Mononuclear cell (primary cell): Measurements from ENCODE around the gene FRMD3. TPM values are rescaled to one million over a fixed set of nuclear protein-coding genes. Genes with fewer than 3 reads are reported as not detected.
A peak's percentile ranks its signal among the peaks of the same experiment; 100 is the strongest.
"Not testable (repeated sequence)": the region's sequence is repeated elsewhere in the genome, so short reads cannot be mapped to it uniquely, and the experiment has no call there.

Source experiments
- H3K27me3 ChIP-seq: 2 replicates; pipeline ENCODE4 v1.6.0; 2011; ENCODE audit warnings: low read length, control low read depth; ENCODE audit not compliant: insufficient read depth
- H3K4me1 ChIP-seq: 2 replicates; pipeline ENCODE4 v1.5.1; 2011; ENCODE audit warnings: mild to moderate bottlenecking, low read length, control low read depth; ENCODE audit not compliant: insufficient read depth
- H3K4me3 ChIP-seq: 2 replicates; pipeline ENCODE4 v1.5.1; 2011; ENCODE audit warnings: mild to moderate bottlenecking, low read length, moderate library complexity
- H3K9me3 ChIP-seq: 2 replicates; pipeline ENCODE4 v1.5.1; 2011; ENCODE audit warnings: low read depth, mild to moderate bottlenecking, control low read depth, low read length
- total RNA-seq: library from RNA; depleted of rRNA; stranded (reverse); fragments of >200 nt; gene quantifications from one replicate; pipeline ENCODE4 v1.2.3, GENCODE V29; 2012

FRMD3 gene
- total RNA-seq, 1 donor, result 15.1 TPM

DNA sequence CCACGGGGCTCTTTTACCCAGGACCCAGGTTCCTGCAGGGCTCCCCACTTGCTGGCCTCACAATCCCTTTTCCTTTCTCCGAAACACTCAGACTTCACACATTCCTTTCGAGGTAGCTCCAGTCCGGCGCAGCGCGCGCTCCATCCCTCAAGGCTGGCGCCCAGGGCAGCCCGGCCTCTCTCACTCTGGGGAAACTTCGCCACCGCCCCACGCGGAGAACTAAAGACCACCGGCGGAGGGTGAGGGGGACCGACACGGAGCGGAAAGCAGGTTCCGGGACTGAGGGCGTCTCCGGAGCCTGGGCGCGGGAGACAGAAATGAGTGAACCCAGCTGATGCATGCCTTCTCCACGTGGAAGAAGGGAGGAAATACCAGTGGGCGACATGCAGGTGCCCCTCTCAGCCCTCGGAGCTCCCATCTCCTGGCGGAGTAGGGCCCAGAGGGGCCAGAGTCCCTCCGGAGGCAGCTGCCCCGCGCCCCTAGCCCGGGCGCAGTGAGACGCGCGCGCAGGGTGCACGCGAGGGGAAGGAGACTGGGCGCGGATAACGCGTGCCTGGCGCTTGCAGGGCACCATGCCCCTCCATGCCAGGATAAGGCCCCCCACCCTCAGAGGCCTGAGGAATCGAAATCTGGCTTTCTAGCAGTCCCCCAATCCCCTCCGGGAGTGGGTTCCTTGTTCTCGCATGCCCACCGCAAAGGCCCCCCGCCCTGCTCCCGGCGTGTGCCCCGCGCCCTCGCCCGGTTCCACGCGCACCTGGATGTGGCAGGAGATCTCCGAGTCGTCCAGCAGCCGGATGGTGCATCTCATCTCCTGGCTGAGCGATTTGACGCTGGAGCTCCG is 650 bp downstream of the FRMD3 start:
- Histone ChIP-seq H3K27me3 (peaks cover 20% of the 10 kb centered on the region), H3K4me1 (peaks cover 16% of the 10 kb centered on the region), H3K4me3 (peak overlapping the region; percentile 38), H3K9me3 (no peaks in the 10 kb centered on the region)

DNA sequence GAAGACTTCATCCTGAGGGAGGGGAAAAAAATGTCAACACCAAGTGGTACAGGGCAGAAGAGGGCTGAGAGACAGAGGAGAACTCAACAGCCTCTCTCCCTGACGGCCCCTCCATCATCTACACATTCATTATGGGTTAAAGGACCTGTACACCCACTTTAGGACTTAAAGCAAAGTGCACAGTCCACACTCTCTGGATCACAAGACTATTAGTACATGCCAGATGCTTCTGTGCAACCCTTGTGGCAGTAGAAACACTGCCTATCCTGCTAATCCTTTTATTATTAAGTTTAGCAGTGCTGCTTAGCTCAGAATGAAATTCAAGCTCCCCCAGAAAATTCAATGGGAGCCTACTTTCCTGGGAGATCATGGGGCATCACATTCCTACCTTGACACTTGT is 1.9 kb downstream of the FRMD3 start:
- peaks cover 20% of the 10 kb centered on the region for H3K27me3 ChIP-seq
- no peaks in the 10 kb centered on the region for H3K9me3 ChIP-seq
- H3K4me1 ChIP-seq, result peaks cover 16% of the 10 kb centered on the region
- no peak overlapping the region for H3K4me3 ChIP-seq

DNA sequence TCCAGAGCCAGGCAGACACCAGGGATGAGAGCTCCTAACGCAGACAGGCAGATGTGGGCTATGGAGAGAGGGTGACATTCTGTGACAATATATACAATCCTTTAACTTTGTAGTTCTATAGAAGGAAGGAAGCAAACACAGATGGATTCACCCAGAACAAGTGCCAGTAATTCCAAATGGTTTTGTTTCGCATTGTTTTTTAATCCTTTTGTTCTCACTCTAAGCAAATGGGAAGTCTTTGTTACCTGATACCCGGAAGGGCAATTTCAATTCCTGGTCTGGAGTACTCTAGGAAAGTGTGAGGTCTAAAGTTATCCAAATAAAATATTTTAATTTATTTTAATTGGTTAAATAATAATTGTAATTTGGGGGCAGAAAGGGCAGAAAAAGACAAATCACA is 2.5 kb downstream of the FRMD3 start:
- H3K9me3 ChIP-seq, result no peaks in the 10 kb centered on the region
- peaks cover 16% of the 10 kb centered on the region for H3K4me1 ChIP-seq
- peaks cover 20% of the 10 kb centered on the region for H3K27me3 ChIP-seq
- no peak overlapping the region for H3K4me3 ChIP-seq

DNA sequence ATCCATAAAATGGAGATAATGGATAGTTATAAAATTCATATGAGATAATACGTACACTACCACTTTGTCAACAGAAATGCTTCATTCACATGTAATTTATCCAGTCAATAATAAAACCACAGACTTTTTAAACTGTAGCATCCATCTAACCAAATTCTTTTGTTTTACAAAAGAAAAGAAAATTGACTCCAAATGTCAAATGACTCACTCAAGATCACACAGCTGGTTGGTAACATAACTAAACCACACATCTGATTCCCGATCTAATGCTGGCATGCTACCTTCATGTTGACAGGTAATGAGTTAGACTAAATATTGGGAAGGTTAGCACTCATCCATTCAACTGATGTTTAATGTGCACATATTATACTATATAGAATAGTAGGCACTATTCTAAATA is 4.9 kb downstream of the FRMD3 start:
- H3K4me3 ChIP-seq, result no peak overlapping the region
- H3K9me3 ChIP-seq, result no peaks in the 10 kb centered on the region
- H3K4me1 ChIP-seq, result peaks cover 6% of the 10 kb centered on the region
- peaks cover 13% of the 10 kb centered on the region for H3K27me3 ChIP-seq

DNA sequence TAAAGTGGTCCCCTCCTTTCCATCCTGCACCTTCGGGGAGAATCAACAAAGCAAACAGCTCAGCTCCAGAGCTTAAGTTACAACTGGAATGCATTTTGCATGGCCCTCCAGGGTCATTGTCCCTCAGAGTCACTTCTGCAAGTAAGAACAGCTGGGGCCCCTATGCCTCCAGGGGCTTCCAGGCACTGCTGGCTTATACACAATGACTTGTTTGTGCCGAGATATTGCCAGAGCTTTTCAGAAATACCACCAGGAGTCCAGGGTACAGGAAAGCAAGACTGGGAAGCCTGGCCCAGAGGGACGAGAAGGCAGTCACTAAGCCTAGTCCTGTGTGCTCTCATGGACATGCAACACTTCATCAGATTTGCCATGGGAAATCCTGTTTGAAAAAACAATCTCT is 11.3 kb downstream of the FRMD3 start:
- no peaks in the 10 kb centered on the region for H3K9me3 ChIP-seq
- no peaks in the 10 kb centered on the region for H3K27me3 ChIP-seq
- H3K4me1 ChIP-seq, result peaks cover 4% of the 10 kb centered on the region
- H3K4me3 ChIP-seq, result no peak overlapping the region

DNA sequence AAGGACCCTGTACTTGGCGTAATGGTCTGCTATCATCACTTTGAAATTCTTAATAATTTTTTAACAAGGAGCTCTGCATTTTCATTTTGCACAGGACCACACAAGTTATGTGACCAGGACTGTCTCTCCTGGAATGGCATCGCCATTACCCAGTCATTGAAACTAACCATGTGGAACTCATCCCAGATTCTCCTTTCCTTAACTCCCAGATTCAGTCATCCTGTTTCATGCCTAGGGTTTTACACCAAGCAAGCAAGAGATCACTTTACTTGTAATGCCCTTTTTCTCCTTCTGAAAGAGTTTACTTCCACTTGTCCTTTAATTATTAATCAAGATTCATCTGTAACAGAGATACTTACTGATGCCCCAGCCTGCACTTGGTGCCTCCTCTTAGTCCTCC is 12.0 kb downstream of the FRMD3 start:
- Histone ChIP-seq H3K27me3 (no peaks in the 10 kb centered on the region), H3K4me3 (no peak overlapping the region), H3K4me1 (peaks cover 11% of the 10 kb centered on the region), H3K9me3 (no peaks in the 10 kb centered on the region)

DNA sequence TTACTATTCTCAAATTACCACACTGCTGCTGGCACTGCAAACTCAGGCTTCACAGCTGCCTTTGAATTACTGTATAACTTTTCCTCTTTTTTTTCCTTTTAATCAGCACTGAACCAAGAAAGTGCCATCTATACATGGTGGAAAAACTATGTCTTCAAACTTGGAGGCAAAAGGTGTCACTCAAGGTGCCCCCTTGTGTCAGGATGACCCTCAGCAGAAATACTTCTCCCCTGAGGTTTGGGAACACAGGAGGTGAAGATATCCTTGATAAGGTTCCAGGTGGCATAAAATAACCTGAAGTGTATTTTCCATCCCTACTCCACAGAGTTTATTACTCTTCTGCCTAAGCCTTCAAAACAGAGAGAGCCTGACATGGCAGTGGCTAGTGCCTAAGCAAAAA is 14.5 kb downstream of the FRMD3 start:
- H3K4me1 ChIP-seq, result peaks cover 24% of the 10 kb centered on the region
- H3K4me3 ChIP-seq, result no peak overlapping the region
- H3K9me3 ChIP-seq, result no peaks in the 10 kb centered on the region
- no peaks in the 10 kb centered on the region for H3K27me3 ChIP-seq

DNA sequence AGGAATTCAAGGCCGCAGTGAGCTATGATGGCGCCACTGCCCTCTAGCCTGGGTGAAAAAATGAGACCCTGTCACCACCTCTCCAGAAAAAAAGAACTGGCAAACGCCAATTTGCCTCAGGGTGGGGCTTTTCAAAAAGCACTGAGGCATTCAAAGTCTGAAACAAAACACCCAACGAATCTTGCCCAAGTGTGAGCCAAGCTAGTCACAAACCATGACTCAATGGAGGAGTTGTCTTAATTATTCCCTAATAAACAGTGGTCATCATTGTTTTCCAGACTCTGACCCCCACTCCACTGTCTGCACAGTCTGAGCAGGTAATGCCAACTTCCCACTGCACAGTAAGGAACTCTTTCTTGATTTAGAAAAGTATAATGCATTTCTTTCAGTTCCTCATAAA is 16.8 kb downstream of the FRMD3 start:
- no peaks in the 10 kb centered on the region for H3K27me3 ChIP-seq
- peaks cover 29% of the 10 kb centered on the region for H3K4me1 ChIP-seq
- no peak overlapping the region for H3K4me3 ChIP-seq
- no peaks in the 10 kb centered on the region for H3K9me3 ChIP-seq

DNA sequence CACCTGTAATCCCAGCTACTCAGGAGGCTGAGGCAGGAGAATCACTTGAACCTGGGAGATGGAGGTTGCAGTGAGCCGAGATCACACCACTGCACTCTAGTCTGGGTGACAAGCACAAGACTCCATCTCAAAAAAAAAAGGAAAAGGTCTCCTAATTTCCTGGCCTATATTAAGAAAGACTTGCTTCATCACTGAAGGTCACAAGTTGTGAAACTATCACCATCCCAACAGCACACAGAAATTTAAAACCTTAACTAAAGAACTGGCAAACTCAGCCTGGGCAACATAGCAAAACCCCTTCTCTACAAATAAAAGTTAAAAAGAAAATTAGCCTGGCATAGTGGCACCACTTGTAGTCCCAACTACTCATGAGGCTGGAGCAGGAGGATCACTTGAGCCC is 17.2 kb downstream of the FRMD3 start:
- H3K27me3 ChIP-seq, result no peaks in the 10 kb centered on the region
- no peak overlapping the region for H3K4me3 ChIP-seq
- no peaks in the 10 kb centered on the region for H3K9me3 ChIP-seq
- H3K4me1 ChIP-seq, result peaks cover 29% of the 10 kb centered on the region

DNA sequence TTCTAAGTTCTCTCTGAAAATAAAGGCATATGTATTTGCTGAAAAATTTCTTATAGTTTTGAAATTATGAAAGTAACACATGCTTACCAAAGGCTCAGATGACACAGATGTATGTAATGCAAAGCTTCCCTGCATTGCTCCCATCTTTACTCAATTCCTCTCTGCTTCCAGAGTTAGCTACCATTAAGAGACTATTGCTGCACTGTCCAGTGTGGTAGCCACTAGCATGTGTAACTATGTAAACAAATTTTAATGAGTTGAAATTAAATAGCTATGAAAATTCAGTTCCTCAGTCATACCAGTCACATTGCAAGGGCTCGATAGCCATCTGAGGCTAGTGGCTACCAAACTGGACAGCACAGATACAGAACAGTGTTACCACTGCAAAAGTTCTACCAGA is 17.9 kb downstream of the FRMD3 start:
- no peaks in the 10 kb centered on the region for H3K27me3 ChIP-seq
- no peak overlapping the region for H3K4me3 ChIP-seq
- H3K9me3 ChIP-seq, result no peaks in the 10 kb centered on the region
- H3K4me1 ChIP-seq, result peaks cover 29% of the 10 kb centered on the region

DNA sequence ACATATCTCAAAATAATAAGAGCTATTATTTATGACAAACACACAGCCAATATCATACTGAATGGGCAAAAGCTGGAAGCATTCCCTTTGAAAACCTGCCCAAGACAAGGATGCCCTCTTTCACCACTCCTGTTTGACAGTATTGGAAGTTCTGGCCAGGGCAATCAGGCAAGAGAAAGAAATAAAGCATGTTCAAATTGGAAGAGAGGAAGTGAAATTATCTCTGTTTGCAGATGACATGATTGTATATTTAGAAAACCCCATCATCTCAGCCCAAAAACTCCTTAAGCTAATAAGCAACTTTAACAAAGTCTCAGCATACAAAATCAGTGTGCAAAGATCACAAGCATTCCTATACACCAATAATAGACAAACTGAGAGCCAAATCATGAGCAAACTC is 20.2 kb downstream of the FRMD3 start:
- H3K9me3 ChIP-seq, H3K27me3 ChIP-seq, H3K4me3 ChIP-seq: not testable (repeated sequence)
- H3K4me1 ChIP-seq, result peaks cover 30% of the 10 kb centered on the region

DNA sequence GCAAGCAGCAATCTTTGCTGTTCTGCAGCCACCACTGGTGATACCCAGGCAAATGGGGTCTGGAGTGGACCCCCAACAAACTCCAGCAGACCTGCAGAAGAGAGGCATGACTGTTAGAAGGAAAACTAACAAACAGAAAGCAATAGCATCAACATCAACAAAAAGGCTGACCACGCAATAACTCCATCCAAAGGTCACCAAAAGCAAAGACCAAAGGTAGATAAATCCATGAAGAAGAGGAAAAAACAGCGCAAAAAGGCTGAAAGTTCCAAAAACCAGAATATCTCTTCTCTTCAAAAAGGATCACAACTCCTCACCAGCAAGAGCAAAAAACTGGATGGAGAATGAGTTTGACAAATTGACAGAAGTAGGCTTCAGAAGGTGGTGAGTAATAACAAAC is 23.4 kb downstream of the FRMD3 start:
- Histone ChIP-seq H3K27me3 (no peaks in the 10 kb centered on the region), H3K9me3 (no peaks in the 10 kb centered on the region), H3K4me3 (no peak overlapping the region), H3K4me1 (peaks cover 36% of the 10 kb centered on the region)

DNA sequence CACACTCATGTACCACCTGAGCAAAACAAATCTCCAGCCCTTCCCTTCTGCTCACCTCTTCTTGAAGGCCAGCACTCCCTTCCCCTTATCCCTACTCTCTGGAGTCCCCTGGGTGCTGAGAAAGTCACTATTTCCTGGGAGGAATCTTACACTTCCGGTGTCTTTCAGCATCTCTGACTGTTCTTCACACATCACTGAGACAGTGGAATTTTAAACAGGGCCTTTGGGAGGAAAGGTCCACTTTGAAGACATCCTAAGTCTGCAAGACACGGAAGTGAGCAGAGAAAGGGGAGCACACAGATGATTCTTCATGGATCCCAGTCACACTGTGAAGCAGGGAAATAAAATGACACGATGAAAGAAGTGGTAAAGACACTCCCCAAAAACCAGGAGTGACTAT is 25.6 kb downstream of the FRMD3 start:
- H3K9me3 ChIP-seq, result no peaks in the 10 kb centered on the region

DNA sequence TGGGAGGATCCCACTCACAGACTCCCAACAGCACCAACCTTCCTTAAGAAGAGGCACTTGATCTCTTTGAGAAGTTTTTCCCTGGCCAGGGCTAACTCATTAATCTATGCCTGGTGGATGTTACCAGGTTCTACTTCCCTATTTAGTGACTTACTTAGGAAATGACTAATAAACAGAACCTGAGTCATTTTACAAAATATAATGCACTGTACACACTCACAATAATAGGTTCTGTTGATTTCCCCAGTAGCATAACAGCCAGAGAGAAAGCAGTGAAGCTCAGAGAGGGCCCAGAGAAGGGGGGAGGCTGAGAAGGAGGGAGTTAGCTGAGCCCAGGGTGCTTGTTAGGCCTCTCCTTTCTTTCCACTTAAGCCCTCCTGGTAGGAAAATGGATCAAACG is 27.1 kb downstream of the FRMD3 start:
- Histone ChIP-seq H3K9me3 (no peaks in the 10 kb centered on the region), H3K27me3 (no peaks in the 10 kb centered on the region), H3K4me3 (no peak overlapping the region), H3K4me1 (peaks cover 42% of the 10 kb centered on the region)

More for the DNA sequence above, 25.6 kb downstream of the FRMD3 start:
- no peaks in the 10 kb centered on the region for H3K27me3 ChIP-seq
- H3K4me1 ChIP-seq, result peaks cover 42% of the 10 kb centered on the region
- no peak overlapping the region for H3K4me3 ChIP-seq

DNA sequence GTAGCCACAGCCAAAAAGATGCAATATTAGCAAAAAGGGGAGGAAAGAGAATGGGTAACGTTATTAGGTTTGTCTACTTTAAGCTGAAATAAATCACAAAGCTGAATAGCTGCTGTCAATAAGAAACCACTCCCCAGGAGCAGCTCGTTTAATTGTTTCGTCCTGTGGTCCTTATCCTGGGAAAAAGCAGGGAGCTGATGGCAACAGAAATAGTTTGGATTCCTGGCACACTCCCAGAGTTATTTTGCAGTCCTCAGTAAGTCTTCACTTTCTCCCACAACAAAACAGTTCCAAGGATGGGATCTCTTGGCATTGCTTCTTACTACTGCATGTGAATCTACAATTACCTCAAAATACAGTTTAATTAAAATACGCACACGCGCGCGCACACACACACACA is 28.8 kb downstream of the FRMD3 start:
- Histone ChIP-seq H3K9me3 (no peaks in the 10 kb centered on the region), H3K4me1 (peaks cover 42% of the 10 kb centered on the region), H3K27me3 (no peaks in the 10 kb centered on the region), H3K4me3 (no peak overlapping the region)

DNA sequence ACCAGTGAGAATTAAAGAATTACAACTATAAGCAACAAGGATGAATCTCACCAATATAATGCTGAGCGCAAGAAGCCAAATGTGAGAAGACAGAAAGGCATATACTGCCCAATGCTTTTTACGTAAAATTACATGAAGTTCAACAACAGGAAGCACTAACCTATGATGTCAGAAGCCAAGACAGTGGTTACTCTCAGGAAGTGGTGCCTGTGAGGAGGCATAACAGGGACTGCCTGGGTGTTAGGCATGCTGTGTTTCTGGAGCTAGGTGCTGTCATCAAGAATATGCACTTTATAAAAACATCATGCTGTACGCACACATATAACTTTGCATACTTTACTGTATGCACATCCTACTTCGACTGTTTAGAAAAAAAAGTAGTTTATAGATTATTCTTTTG is 30.1 kb downstream of the FRMD3 start:
- H3K27me3 ChIP-seq, result no peaks in the 10 kb centered on the region
- no peaks in the 10 kb centered on the region for H3K9me3 ChIP-seq
- H3K4me3 ChIP-seq, result no peak overlapping the region
- H3K4me1 ChIP-seq, result peaks cover 41% of the 10 kb centered on the region
